ENCODE results near the gene KCTD18.
A peak's percentile ranks its signal among the peaks of the same experiment; 100 is the strongest.

Gene KCTD18

GRCh38 chr2:200509612-200510433 lies at the start of gene KCTD18:
KCTD18 (minus strand) TSS chr2:200510068; CDS start chr2:200507016, 3,052 bp downstream.
- peak; percentile 32 for DNase-seq (ENCODE audit: extremely low read depth, low read depth)
- peak; percentile 81 for TF ChIP-seq CTCF (IDR thresholded peaks at IDR 0.05; ENCODE audit: low read depth, low read length, missing control alignments)
- peak within 1 kb of the TSS; percentile 73 for H3K4me3 ChIP-seq (replicated peaks; ENCODE audit: low read depth, low read length)

- no peak for DNase-seq (ENCODE audit: extremely low read depth, low read depth)
- no peak for TF ChIP-seq CTCF (IDR thresholded peaks at IDR 0.05; ENCODE audit: low read depth, low read length, missing control alignments)
- no peak overlapping the region for H3K4me3 ChIP-seq (replicated peaks; ENCODE audit: low read depth, low read length)
These were observed 30.9 kb upstream of the KCTD18 start for GRCh38 chr2:200540793-200541192.

DNA sequence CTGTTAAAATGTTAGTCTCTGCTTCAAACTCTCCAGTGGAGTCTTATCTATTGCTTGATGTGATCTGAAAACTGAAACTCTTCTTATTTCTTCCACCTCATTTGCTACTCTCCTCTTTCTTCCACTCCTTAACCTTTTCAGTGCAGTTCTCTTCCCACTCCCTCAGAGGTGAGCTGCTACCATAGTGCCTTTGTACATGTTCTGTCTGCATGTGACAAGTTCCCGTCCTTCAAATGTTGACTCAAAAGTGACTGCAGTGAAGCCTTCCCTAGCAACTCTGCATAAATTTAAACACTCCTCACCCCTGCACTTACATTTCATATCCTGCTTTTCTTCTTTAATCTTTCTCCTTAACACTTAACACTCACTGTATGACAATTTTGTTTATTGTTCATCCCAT lies 28.3 kb upstream of the KCTD18 start:
- no peak for DNase-seq (ENCODE audit: extremely low read depth, low read depth)
- no peak for TF ChIP-seq CTCF (IDR thresholded peaks at IDR 0.05; ENCODE audit: low read depth, low read length, missing control alignments)

DNA sequence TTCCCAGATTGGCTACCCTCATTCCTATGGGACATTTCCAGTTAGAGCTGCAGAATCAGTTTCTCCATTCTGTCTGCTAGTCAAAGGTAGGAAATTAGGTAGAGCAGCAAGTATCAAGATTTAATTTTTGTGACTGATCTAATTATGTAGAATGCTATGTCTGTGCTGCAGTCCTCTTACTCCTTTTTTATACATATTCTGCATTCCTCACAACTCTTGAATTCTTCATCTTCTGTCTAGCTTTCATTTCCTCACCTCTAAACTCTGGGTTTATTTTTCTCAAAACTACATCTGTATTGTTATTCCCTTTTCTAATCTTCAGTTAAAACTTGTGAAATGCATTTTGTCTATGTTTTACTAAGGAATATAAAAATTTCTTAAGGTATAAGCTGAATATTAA lies 24.7 kb upstream of the KCTD18 start:
- no peak for TF ChIP-seq CTCF (IDR thresholded peaks at IDR 0.05; ENCODE audit: low read depth, low read length, missing control alignments)
- no peak overlapping the region for H3K4me3 ChIP-seq (replicated peaks; ENCODE audit: low read depth, low read length)
- no peak for DNase-seq (ENCODE audit: extremely low read depth, low read depth)

More for the DNA sequence above, 28.3 kb upstream of the KCTD18 start:
- no peak overlapping the region for H3K4me3 ChIP-seq (replicated peaks; ENCODE audit: low read depth, low read length)

DNA sequence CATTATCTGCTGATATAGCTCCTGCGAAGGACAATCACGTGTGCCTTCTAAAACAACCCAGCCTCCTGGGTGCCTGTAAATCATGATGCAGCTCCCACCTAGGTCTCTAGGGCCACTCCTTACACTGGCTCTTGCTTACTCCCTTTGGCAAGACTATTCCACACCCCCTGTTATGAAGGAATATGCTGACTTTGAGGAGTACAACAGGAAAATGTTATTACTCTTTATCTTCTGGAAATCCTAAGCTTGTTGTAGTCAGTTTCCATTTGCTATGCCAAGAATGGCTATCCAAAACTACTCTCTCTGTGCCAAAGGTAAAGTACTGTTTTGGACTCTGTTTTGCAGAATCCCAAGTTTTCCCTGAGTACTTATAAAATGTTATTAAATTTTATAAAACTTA lies 23.9 kb upstream of the KCTD18 start:
- no peak for TF ChIP-seq CTCF (IDR thresholded peaks at IDR 0.05; ENCODE audit: low read depth, low read length, missing control alignments)
- no peak overlapping the region for H3K4me3 ChIP-seq (replicated peaks; ENCODE audit: low read depth, low read length)
- no peak for DNase-seq (ENCODE audit: extremely low read depth, low read depth)

DNA sequence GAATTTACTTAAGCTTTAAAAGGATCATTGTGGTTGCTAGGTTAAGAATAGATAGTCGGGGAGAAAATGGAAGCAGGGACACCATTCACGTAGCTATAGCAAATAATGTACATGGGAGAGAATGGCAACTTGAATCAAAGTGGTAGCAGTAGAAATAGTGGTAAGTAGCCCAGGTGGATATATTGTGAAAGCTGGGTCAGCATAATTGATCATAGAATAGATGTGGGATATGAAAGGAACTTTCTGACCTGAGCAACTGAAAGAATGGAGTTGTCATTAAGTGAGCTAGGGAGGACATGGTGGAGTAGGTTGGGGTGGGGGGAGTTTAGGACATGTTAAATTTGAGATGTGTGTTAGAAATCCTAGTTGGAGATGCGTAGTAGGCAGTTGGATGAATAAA lies 18.4 kb upstream of the KCTD18 start:
- DNase-seq (ENCODE audit: extremely low read depth, low read depth) = no peak
- H3K4me3 ChIP-seq (replicated peaks; ENCODE audit: low read depth, low read length) = no peak overlapping the region
- TF ChIP-seq CTCF (IDR thresholded peaks at IDR 0.05; ENCODE audit: low read depth, low read length, missing control alignments) = no peak

Data from HFF-Myc (cell line).